Breast epithelium (tissue), 4 donors: Measurements from ENCODE around the gene MYL10. TPM values are rescaled to one million over a fixed set of nuclear protein-coding genes. Genes with fewer than 3 reads are reported as not detected.
A peak's percentile ranks its signal among the peaks of the same experiment; 100 is the strongest.

Source experiments
- DNase-seq, 2 donors: peaks; one replicate each; pipeline ENCODE4 v3.0.0-alpha.2; 2019; ENCODE audit warnings: low spot score in 2 of 2
- H3K27ac ChIP-seq, 2 donors: fragments of 200-600 bp; sonication (generic) in 1 of 2; one replicate each; pipeline ENCODE4 v1.5.1; 2016 to 2019; ENCODE audit warnings: mild to moderate bottlenecking in 1 of 2
- H3K27me3 ChIP-seq, 2 donors: fragments of 200-600 bp; sonication (generic) in 1 of 2; one replicate each; pipeline versions ENCODE4 v1.5.1 to v1.6.0; 2017 to 2019; ENCODE audit warnings: control low read depth in 1 of 2, mild to moderate bottlenecking in 1 of 2
- H3K36me3 ChIP-seq: fragments of 200-600 bp; one replicate; pipeline ENCODE4 v1.5.1; 2019
- H3K4me1 ChIP-seq, 2 donors: fragments of 200-600 bp; sonication (generic); one replicate each; pipeline ENCODE4 v1.5.1; 2016 to 2019; ENCODE audit warnings: control low read depth in 1 of 2
- H3K4me3 ChIP-seq, 3 donors: fragments of 200-600 bp; sonication (generic); 1 replicate in 2 of 3; 2 replicates in 1 of 3; pipeline ENCODE4 v1.5.1; 2016 to 2019; ENCODE audit warnings: mild to moderate bottlenecking in 3 of 3, moderate library complexity in 2 of 3
- H3K9me3 ChIP-seq, 2 donors: fragments of 200-600 bp; sonication (generic) in 1 of 2; one replicate each; pipeline ENCODE4 v1.5.1; 2016 to 2019; ENCODE audit warnings: control low read depth in 1 of 2
- POLR2A ChIP-seq: fragments of 450-650 bp; IDR thresholded peaks from one replicate; pipeline ENCODE4 v1.6.1; 2016; ENCODE audit warnings: antibody characterized with exemption, mild to moderate bottlenecking, moderate library complexity
- POLR2AphosphoS5 ChIP-seq, 3 donors: sonication (generic); formaldehyde crosslinking; IDR thresholded peaks; one replicate each; pipeline ENCODE4 v1.6.1; 2017; ENCODE audit warnings: antibody characterized with exemption in 3 of 3
- intact Hi-C: fragments of 100-400 bp; cut with DNase I; formaldehyde crosslinking; loops from one replicate; pipeline ENCODE4 v1.15.1; 2023; ENCODE audit warnings: low total_unique reads
- total RNA-seq, 3 donors: library from RNA; depleted of rRNA; stranded (reverse); fragments of >200 nt; gene quantifications; one replicate each; pipeline ENCODE4 v1.1.0, GENCODE V29; 2016
- TF ChIP-seq, protein P1 (sequence below), 3 donors: fragments of 450-650 bp; IDR thresholded peaks; one replicate each; pipeline ENCODE4 v1.5.1; 2016 to 2017; ENCODE audit warnings: antibody characterized with exemption in 3 of 3, mild to moderate bottlenecking in 3 of 3, moderate library complexity in 3 of 3

The MYL10 gene
- total RNA-seq, 3 donors from 2014 or later = not detected

DNA sequence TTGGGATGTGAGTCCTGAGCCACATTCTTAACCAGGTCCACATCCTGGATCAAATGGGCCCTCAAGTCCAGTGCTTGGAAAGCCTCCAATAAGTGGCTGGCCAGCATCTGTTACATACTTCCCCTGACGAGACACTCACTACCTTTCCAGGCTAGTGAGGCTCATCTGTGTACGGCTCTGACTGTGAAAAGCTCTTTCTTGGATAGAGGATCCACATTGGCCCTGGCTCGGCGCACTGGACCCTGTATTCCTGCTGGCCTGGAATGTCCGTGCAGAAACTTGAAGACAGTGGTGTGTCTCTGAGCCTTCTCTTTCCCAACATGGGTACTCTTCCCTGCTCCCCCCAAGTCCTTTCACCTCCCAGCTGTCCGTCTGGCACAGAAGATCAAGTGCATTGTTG, 35.5 kb downstream of the MYL10 start:
- no peak for TF ChIP-seq POLR2AphosphoS5 (IDR thresholded peaks at IDR 0.05)
- TF ChIP-seq, protein P1, sequence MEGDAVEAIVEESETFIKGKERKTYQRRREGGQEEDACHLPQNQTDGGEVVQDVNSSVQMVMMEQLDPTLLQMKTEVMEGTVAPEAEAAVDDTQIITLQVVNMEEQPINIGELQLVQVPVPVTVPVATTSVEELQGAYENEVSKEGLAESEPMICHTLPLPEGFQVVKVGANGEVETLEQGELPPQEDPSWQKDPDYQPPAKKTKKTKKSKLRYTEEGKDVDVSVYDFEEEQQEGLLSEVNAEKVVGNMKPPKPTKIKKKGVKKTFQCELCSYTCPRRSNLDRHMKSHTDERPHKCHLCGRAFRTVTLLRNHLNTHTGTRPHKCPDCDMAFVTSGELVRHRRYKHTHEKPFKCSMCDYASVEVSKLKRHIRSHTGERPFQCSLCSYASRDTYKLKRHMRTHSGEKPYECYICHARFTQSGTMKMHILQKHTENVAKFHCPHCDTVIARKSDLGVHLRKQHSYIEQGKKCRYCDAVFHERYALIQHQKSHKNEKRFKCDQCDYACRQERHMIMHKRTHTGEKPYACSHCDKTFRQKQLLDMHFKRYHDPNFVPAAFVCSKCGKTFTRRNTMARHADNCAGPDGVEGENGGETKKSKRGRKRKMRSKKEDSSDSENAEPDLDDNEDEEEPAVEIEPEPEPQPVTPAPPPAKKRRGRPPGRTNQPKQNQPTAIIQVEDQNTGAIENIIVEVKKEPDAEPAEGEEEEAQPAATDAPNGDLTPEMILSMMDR (IDR thresholded peaks at IDR 0.05) = no peak
- TF ChIP-seq POLR2A = no peak
- Histone ChIP-seq H3K9me3 (no peaks in the 10 kb centered on the region), H3K36me3 (no peaks in the 10 kb centered on the region), H3K27ac (no peak overlapping the region), H3K4me1 (no peaks in the 10 kb centered on the region), H3K4me3 (no peak overlapping the region), H3K27me3 (peaks cover 0 to 29% of the 10 kb centered on the region in 2 donors)
- no peak for DNase-seq
- intact Hi-C loops = no loop called here

DNA sequence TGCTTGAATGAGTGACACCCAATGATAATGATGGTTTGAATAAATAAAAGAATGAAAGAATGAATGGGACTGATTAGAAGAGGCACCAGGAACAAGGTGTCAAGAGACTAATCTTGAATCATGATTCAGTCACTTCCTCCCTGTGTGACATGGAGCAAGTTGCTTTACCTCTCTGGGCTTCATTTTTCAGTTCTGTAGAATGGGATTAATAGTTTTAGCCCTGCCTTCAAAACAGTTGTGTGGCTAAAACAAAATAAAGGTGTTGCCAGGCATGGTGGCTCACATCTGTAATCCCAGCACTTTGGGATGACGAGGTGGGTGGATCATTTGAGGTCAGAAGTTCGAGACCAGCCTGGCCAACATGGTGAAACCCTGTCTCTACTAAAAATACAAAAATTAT, 37.6 kb downstream of the MYL10 start:
- DNase-seq = no peak
- H3K27ac ChIP-seq = no peak overlapping the region
- H3K4me1 ChIP-seq = no peaks in the 10 kb centered on the region
- H3K9me3 ChIP-seq = no peaks in the 10 kb centered on the region
- no peak overlapping the region for H3K4me3 ChIP-seq
- intact Hi-C loops = no loop called here
- TF ChIP-seq POLR2AphosphoS5 (IDR thresholded peaks at IDR 0.05) = no peak
- TF ChIP-seq, protein P1 (IDR thresholded peaks at IDR 0.05) = no peak
- no peak for TF ChIP-seq POLR2A
- H3K36me3 ChIP-seq = no peaks in the 10 kb centered on the region
- H3K27me3 ChIP-seq = peaks cover 0 to 29% of the 10 kb centered on the region in 2 donors

DNA sequence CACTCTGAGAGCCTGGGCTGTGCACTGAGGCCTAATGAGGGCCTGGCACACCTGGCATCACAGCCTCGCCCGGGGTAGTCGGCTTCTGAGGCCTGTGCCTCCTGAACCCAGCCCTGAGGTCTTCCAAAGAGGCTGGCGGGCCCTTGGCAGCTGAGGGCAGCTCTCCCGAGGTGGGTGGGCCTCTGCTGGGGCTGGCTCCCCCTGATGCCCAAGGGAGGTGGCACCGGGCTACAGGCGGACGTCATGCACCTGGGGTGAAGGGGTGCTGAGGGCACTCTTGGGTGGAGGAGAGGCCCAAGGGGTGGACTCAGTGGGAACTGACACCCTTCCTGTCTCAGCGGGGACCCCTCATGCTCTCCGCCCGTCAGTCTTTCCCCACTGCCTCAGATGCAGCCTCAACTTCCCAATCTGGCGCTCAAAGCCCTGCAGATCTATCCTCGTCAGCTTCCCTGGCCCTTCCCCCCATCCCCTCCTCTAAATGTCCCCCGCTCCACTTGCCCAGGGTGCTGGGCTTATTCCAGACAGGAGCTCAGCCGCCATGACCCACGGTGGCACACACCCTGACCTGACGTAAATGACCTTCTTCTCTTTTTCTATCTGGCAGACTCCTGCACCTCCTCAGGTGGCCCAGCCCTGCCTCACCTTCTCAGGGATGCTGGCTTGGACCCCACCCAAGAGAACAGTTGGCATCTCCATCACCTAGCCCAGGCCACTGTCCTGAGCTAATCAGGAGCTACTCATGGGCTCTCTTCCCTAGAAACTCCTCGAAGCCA, 38.2 kb downstream of the MYL10 start:
- Histone ChIP-seq H3K4me3 (no peak overlapping the region), H3K4me1 (no peaks in the 10 kb centered on the region), H3K27ac (no peak overlapping the region), H3K27me3 (peaks cover 0 to 25% of the 10 kb centered on the region in 2 donors), H3K36me3 (no peaks in the 10 kb centered on the region), H3K9me3 (no peaks in the 10 kb centered on the region)
- intact Hi-C loops = no loop called here
- TF ChIP-seq POLR2A (no peak), POLR2AphosphoS5 (IDR thresholded peaks at IDR 0.05) (no peak)
- no peak for DNase-seq

DNA sequence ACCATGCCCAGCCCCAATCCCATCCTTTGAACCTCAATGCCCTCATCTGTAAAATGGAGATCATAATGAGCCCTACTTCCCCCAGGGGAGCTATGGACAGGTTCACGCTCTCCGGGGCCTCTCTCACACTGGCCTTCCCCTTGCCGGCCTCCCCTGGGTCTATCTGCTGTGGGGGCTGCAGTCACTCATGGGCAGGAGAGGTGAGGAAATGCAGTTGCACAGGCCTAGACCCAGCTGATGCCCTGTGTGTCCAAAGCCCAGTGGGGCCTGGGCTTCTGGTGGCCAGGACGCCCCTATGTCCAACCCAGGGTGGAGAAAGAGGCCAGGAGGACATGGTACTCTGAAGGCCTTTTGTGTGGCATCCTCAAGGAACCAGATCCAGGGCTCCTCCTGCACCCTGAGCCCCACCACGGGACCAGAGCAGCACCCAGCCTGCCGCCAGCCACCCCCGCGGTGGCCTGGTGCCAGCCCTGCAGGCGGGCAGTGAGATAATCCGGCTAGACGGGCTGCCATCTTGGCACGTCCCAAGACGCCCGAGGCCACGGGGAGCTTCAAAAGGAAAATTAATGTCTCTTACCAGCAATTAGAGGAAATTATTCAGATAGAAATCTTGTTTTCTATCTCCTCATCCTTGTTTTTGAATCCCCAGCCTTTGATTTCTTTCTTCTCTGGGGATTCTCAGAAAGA, 39.0 kb downstream of the MYL10 start:
- intact Hi-C loops = no loop called here
- peak in 1 of 2 donors; percentile 25 for DNase-seq
- H3K4me3 ChIP-seq = no peak overlapping the region
- H3K27ac ChIP-seq = no peak overlapping the region
- peaks cover 0 to 18% of the 10 kb centered on the region in 2 donors for H3K27me3 ChIP-seq
- H3K4me1 ChIP-seq = no peaks in the 10 kb centered on the region
- no peaks in the 10 kb centered on the region for H3K36me3 ChIP-seq
- no peaks in the 10 kb centered on the region for H3K9me3 ChIP-seq
- TF ChIP-seq, protein P1 (IDR thresholded peaks at IDR 0.05) = no peak
- no peak for TF ChIP-seq POLR2AphosphoS5 (IDR thresholded peaks at IDR 0.05)
- TF ChIP-seq POLR2A = no peak

DNA sequence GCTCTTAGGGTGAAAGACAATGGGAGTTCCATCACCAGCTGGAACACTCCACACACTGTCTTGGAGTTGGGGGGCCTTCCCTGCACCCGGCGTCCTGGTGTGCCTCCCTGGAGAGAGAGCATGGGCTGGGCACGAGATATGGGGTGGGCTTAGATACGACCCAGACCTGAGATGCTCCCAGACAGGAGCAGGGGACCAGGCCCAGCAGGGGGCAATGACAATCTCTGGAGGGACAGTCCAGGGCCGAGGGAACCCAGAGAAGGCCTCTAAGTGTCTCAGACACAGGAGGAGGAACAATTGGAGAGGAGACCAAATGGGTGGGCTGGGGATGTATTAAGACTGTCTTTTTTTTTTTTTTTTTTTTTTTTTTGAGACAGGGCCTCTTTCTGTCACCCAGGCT, 40.0 kb downstream of the MYL10 start:
- Histone ChIP-seq H3K27ac (no peak overlapping the region), H3K9me3 (no peaks in the 10 kb centered on the region), H3K36me3 (no peaks in the 10 kb centered on the region), H3K27me3 (peaks cover 0 to 7% of the 10 kb centered on the region in 2 donors), H3K4me3 (no peak overlapping the region), H3K4me1 (no peaks in the 10 kb centered on the region)
- intact Hi-C loops = no loop called here
- no peak for TF ChIP-seq POLR2AphosphoS5 (IDR thresholded peaks at IDR 0.05)
- TF ChIP-seq, protein P1 (IDR thresholded peaks at IDR 0.05) = no peak
- no peak for TF ChIP-seq POLR2A
- no peak for DNase-seq
